ENCODE results near the gene UNC13B.

UNC13B gene

DNA sequence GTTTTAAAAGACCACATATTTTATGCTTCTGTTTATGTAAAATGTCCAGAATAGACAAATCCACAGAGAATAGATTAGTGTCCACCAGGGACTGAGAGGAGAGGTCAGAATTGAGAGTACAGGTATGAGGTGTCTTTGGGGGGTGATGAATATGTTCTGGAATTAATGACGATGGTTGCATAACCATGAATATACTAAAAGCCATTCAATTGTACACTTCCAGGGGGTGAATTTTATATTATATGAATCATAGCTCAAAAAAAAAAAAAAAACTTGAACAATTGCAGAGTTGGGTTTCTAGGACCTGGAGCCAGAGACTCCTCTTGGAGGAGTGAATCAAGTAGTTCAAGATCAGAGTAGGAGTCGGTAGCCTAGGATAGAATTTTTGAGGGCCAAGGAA lies 270.3 kb downstream of the UNC13B start:
- DNase-seq (ENCODE audit: low read depth), result no peak

DNA sequence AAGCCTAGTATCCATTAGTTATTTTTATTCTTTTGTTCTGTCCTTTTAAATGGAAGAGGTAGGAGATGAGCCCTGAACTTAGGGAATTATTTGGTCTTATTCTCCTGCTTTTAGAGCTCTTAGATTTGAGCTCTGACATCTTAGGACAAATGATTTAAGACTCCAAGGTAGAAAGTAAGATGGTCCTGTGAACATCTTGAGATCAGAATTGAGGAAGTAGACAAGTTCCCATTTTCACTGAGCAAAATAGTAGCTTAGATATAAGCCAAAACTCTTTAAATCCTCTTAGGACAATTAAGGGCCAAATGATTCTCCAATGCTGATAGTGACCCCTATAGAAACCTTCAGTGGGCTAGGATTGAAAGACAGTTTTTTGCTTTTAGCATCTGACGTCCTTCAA lies 275.1 kb downstream of the UNC13B start:
- DNase-seq (ENCODE audit: low read depth), result no peak

DNA sequence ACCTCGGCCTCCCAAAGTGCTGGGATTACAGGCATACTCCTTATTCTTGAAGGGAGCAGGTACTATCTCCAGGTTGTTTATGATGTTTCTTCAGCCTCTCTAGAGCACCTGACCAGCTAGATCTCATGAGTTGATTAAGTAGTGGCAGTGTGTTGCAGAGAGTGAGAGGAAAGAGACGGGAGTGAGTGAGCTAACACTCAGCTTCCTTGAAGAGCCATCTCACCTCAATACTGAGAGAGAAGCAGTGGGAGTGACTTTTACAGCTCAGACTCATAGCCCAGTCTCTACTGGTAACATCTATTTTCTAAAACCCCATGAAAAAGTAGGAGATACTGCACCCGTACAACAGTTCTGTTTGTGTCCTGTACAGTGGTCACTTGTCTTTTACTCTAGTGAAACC lies 284.2 kb downstream of the UNC13B start:
- no peak for DNase-seq (ENCODE audit: low read depth)

DNA sequence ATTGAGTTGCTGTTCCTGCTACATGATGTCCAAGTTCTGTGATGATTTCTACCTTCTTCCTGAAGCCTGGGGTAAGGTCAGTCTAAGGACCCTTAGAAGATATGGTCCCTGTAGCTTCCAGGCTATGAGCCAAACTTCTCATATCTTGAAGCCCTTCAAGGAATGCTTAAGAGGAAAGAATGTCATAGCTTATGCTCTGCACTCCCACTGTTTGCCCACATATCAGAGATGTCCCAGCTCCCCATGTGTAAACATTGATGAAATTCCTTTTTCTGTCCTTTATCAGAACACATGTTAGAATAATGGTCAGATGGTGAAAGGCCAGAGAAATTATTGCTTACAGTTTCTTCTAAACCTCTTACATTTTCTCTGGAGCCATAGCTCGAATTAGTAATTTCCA lies 286.7 kb downstream of the UNC13B start:
- no peak for DNase-seq (ENCODE audit: low read depth)

GRCh38 chr9:35452481-35452880 lies 290.7 kb downstream of the UNC13B start:
- no peak for DNase-seq (ENCODE audit: low read depth)

- DNase-seq (ENCODE audit: low read depth), result no peak
Measured at GRCh38 chr9:35453786-35454185, 292.0 kb downstream of the UNC13B start.
